HG02938 (cell line): ENCODE results near the gene GYG2.
"Not testable (repeated sequence)": the region's sequence is repeated elsewhere in the genome, so short reads cannot be mapped to it uniquely, and the experiment has no call there.

Source experiments
- ATAC-seq: cut with Tn5 transposase; IDR thresholded peaks from one replicate; pipeline ENCODE4 v1.9.1; 2021; ENCODE audit warnings: mild to moderate bottlenecking, moderate library complexity; ENCODE audit not compliant: unreplicated experiment

The GYG2 gene

DNA sequence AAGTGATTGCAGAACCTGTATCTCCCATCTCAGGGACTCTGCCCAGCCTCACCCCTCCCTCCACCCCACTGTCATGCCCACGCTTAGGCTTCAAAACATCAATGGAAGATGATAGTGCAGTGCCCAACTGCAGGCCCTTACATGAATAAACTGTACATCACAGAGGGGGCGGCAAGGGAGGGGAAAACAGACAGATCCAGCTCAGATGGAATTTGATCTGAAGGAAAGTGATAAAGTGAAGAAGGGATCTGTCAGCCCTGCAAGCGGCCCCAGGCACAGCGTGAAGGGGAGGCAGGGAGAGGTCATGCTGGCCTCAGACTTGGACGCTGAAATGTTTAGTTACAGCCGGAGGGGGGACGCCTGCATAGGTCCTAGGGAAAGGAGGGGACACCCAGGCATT is 38.5 kb downstream of the GYG2 start:
- ATAC-seq = no peak

DNA sequence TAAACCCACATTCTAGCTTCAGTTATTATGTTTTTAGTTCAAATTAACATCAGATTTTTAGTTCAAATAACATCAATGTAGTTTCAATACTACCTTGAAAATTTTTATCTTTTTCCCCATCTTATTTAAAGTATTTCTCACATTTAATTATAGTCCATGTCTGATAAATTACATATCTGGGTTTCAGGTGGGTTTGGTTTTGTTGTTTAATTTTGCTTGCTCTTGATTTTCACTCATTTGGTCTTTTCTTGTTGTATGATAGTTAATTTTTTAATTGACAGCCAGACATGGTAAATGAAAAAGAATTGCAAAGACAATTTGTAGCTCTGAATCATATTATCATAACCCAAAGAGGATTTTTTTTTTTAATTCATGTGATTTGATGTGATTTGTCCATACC is 41.9 kb downstream of the GYG2 start:
- ATAC-seq = no peak

DNA sequence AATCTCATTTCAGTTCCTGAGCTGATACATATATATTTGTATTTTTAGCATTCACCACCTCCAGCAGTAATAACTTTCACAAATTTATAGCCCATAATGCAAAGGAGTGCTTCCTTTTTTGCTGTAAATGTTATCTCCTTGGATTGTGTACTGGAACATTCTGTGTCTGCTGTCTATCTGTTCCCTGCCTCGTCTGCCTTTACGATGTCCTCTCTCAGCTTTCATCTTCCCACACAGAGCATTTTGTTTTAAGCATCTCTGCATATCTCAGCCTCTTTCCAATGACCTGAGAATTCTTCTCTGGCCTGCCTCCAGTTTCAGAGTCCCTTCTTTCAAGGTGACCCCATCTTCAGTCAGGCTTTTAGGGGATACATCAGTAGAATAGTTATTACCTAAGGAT is 43.1 kb downstream of the GYG2 start:
- ATAC-seq = no peak

DNA sequence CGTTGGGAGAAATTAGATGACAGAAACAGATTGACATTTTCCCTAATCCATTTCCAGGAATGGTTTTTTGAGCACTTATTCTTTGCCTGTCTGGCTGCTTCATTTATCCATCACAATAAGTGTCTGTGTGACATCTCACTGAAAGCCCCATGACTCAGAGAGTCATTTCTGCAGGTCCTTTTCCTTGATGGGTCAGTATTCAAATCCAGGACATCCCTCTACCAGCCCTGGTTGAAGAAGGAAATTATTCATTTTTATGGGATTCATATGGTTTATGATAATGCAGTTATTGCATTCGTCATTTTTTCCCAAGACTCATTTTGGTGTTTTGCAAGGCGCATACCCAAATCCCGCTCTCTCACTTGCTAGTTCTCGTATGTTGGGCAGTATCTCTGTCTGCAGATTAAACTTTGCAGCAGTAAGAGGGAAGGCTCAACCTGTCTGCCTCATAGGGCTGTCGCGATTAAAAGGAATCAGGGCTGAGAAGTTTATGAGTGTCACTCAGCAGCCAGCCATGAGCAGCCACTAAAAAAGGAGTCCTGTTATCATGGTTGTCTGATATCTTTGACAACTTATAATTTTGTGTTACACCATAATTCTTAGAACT is 44.0 kb downstream of the GYG2 start:
- ATAC-seq = no peak

DNA sequence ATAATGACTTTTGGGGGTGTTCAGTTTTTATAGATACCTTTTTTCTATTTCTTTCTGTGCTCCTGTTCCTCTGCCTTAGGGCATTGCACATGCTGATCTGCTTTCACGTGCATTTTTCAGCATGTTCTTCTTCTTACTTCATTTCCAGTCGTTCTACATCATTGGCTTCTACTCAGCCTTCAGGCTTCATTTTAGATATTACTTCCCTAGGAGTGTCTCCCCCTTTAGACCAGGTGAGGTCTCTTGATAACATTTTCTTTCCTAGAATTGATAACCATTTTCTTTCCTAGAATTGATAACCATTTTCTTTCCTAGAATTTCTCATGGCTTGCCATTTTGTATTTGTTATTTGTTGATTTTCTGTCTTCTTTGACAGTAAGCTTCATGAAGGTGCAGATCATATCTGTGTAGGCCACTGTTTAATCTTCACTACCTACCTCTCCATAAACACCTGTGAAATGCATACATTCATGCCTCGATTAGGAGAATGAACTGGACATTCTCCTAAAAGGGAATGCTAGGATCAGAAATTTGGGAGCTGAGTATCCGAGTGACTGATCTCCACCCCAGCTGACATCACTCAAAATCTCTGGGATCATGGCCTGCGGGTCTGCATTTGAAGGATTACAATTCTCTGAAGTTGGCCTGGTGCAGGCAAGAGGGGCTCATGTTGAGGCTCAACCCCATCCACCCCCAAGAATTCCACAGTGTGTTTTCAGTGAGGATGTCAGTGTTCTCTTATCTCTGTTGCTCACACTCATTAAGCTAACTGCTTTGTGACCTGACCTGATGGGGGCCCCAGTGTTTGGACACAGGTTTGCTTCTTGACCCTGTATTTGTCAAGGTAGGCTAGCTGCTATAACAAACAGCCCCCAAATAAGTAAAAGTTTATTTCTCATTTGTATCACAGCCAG is 45.7 kb downstream of the GYG2 start:
- ATAC-seq = no peak

DNA sequence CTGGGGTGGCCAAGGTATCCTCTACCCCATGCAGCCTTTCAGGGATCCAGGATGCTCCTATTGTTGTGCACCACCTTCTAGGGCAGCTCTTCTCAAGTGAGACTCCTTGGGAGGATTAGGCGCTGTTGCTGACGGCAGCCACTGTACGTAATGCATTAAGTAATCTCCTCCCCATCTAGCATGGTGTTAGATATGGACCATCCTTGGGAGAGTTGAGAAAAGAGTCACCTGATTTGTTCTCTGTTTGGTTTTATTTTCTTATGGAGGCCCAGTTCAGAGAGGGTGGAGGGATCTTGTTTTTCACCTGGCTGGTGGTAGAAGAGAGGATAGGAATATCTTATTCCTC is 46.4 kb downstream of the GYG2 start:
- ATAC-seq = no peak

DNA sequence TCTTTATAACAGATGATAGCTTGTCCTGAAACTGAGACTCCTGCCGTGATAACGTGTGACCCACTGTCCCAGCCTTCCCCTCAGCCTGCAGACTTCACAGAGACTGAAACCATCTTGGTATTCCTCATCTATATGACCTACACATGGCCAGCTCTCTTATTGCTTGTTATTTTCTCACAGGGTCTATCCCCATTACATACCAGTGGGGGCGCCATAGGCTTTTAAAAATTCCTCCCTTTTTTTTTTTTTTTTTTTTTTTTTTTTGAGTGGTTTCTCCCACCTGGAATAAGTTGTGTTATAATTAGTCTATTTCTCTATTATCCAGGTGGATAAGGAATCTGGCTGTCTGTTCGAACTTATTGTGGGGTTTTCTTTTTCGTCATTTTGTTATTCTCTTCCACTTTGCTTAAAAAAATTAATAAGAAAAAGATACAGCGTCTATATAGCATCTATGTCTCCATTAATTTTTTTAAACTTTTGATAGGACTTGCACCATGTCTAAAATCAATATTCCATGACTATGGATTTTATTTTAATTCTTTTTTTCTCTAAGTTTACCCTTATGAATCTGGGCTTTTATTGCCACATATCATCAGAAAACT is 47.2 kb downstream of the GYG2 start:
- ATAC-seq = no peak

DNA sequence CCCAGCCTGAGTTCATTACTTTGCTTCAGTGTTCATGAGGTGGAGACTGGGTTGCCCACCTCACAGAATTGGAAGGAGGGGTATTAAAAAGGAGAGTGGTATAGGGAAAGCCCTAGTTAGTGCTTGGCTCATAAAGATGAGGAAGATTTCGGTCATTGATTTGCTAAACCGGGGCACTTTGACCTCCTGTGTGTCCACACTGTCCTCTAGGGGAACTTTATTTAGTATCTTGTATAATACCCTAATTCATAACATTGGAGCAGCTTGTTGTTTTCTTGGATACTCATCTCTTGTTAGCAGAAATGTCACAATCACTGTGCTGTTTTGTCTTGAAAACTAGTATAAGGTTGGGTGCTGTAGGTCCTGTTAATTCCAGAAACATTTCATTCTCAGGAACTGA is 49.8 kb downstream of the GYG2 start:
- ATAC-seq = no peak

DNA sequence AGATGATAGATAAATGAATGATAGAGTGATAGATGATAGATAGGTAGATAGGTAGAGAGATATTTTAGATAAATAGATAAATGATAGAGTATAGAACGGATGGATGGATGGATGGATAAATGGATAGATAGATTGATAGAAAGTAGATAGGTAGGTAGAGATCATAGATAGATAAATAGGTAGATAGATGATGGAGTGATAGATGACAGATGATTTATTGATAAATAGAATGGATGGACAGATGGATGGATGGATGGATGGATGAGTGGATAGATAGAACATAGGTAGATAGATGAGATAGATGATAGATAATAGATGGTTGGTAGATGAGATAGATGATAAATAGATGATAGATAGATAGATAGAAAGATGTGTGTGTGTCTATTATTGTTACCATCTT is 50.9 kb downstream of the GYG2 start:
- no peak for ATAC-seq

DNA sequence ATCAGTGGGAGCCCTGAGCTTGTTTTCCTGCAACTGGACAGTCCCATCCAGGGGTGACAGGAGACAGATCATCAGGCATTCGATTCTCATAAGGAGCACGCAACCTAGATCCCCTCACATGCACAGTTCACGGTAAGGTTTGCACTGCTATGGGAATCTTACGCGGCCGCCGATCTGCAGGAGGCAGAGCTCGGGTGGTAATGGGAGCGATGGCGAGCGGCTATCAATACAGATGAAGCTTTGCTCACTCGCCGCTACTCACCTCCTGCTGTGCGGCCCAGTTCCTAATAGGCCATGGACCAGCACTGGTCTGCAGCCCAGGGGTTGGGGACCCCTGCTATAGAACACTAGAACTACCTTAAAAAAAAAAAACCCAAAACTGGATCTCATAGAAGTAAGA is 55.0 kb downstream of the GYG2 start:
- no peak for ATAC-seq

DNA sequence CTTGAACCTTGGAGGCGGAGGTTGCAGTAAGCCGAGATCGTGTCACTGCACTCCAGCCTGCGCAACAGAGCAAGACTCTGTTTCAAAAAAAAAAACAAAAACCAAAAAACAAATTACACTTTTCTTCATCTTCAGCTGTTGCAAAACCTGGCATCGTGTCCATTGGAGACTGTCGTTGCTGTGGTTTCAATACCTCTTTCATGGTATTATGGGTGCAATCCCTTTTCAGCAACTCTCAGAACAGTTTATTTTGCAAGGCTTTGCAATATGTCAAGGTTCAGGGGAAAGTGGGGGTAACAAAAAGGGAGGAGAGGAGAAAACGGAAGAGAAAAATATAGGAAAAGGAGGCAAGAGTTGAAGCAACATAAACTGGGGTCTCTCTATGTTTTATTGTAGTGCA is 59.6 kb downstream of the GYG2 start:
- ATAC-seq = no peak

DNA sequence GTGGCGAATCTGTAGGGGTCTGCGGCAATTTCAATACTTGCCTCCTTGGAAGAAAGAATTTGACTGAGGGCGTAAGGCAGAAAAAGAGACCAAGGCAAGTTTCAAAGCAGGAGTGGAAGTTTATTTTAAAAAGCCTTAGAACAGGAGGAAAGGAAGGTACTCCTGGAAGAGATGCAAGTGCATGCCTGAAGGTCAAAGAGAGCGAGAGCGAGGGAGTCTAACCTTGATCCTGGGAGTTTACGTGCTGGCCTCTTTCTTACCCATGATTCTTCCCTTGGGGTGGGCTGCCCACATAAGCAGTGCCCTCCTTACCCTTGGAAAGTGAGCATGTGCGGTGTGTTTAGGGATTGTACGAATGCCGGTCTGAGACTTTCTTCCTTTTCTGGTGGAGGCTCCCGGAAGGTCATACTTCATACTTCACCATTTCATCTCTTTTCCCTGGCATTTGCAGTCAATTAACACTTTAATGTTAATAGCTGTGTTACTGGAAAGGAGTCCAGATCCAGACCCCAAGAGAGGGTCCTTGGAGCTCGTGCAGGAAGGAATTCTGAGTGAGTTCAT is 60.4 kb downstream of the GYG2 start:
- ATAC-seq = no peak

DNA sequence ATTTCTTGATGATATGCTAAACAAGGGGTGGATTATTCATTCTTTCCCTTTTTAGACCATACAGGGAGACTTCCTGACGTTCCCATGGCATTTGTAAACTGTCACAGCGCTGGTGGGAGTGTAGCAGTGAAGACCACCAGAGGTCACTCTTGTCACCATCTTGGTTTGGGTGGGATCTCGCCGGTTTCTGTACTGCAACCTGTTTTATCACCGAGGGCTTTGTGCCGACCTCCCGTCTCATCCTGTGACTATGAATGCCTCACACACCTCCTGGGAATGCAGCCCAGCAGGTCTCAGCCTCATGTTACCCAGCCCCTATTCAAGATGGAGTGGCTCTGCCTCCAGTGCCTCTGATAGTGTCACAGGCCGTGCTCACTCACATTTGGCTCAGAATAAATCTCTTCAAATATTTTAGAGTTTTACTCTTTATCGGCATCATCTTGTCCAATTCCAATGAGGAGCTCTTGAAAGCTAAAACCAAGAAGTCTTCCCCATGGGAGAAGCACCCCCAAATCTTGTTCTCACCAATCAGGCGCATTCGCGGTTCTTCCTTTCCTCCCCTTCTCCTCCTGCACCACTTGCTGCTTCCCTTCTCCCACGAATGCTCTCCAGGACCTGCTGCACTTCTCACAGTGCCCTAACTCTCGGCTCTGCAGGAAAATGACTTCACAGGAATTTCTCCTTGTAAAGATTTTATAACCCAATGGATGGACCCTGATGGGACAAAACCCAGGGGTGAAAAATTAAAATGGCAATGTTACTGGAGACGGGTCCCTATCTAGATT is 61.2 kb downstream of the GYG2 start:
- not testable (repeated sequence) for ATAC-seq

DNA sequence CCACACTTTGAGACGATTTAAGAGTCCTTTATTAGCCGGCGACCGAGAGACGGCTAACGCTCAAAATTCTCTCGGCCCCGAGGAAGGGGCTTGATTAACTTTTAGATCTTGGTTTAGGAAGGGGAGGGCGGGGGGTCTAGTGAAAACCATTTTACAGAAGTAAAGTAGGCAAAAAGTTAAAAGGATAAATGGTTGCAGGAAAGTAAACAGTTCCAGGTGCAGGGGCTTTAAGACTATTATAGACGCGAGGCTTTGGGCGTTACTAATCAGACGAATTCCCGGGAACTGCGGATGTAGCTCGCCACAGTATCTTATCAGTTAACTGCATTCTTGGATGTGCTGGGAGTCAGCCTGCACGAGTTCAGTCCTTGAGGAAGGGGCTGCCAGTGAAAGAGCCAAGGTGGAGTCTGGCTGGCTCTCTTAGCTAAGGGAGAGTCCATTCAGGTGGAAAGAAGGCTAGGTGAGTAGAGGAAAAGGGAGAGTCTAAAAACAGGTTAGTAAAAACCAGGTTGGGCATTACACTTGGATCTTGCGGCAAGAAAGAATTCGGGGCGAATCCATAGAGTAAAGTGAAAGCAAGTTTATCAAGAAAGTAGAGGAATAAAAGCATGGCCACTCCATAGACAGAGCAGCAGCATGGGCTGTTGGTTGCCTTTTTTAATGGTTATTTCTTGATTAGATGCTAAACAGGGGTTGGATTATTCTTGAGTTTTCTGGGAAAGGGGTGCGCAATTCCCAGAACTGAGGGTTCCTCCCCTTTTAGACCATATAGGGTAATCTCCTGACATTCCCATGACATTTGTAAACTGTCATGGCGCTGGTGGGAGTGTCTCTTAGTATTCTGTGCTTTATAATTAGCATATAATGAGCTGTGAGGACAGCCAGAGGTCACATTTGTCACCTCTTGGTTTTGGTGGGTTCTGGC is 62.1 kb downstream of the GYG2 start:
- ATAC-seq = not testable (repeated sequence)

DNA sequence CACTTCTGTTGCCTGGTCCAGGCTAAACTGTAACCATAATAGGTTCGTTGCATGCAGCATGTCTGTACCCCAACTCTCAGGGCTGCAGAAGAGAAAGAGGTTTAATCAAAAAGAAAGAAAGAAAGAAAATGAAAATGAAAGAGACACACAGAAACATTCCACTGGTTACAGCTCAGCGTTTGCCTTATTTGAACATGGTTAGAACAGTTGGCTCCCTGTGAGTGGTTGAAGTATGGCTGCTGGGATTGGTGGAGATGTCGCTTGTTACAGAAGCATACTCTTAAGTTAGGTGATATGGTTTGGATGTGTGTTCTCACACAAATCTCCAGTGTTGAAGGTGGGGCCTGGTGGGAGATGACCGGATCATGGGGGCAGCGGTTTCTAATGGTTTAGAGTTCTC is 64.1 kb downstream of the GYG2 start:
- ATAC-seq = no peak

DNA sequence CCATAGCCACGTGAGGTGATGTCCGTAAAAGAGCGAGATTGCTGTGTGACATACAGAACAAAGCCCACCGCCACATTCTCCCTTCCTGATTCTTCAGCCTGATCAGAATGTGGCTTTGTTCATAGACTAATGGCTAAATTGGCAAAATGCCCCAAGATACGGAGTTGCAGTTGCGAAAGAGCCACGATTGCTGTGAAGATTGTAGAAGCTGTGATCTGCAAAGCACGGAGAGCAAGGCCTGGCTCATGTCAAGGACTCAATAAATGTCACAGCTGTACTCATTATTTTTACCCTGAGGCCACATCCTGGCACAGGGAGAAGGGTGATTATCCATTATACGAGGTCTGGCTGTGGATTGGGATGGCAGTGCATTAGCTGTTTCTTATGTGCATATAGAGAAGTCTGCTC is 66.2 kb downstream of the GYG2 start:
- ATAC-seq = no peak

DNA sequence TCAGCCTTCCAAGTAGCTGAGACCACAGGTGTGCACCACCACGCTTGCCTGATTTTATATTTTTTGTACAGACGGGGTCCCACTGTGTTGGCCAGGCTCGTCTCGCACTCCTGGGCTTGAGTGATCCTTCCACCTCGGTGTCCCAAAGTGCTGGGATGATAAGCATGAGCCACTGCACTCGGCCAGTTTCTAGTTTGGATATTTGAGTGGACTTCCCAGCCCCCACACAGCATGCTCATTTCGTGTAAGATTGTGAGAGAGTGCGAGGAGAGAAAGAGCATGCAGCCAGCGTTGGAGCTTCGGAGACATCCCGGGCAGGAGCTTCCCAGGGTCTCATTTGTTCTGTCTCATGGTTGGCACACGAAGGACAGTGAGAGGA is 68.6 kb downstream of the GYG2 start:
- no peak for ATAC-seq

DNA sequence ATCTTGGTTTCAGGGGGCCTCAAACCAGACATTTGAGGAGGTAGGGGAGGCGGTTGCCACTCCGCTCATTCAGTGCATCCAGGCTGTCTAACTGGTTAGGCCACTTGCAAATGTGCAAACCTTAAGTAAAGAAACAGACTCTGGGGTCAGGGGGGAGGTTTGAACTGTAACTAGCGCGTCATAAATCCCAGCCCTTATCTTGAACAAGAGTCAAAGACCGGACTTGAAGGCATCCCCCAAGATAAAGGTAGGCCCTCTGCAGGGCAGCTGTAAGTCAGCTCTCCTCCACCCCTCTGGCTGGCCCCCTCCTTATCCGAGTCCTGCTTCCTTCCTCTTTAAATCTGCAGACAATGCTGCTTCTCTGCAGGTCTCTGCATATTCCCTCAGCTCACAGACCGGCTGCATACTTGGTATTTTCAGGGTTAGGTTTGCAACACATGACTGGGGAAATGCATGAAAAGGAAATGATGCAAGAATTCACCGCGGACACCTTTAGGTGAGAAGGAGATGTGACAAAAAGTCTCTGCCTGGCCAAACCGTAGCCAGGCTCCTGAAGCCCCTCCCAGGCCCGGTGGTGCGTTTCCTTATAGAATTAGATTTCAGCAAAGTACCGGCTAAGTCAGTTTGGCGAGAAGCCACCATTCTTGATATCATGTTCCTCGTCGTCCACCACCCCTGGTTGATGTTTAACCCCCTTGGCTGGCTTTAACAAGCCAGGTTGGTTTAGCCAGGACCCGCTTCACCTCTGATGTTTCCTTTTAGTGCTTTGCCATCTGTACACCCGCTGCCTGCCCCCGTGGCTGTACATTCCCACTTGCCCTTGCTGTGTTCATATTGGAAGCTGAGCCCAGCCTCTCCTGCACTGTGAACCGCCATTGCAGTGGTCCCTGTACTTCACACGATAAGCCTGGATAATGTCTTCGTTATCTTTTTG is 69.2 kb downstream of the GYG2 start:
- ATAC-seq = peak; percentile 62
